Measurements from ENCODE around the gene NOMO2.
"Not testable (repeated sequence)": the region's sequence is repeated elsewhere in the genome, so short reads cannot be mapped to it uniquely, and the experiment has no call there.

Gene NOMO2

DNA sequence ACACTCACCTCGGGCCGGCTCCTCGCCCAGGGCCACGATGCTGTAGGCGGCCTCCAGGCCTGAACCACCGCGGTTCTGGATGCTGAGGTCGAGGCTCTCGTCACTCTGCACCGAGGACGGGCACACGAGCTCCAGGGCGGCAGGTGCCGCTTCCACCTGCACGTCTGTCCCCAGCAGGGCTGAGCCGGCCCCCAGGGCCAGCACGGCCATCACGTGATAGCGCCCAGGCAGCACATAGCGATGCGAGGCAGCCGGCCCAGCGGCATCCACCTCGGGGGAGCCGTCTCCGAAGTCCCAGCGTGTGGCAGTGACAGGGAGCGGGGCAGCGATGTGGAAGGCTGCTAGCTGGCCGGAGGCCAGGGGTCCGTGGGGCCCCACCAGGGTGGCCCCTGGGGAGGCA, 167.5 kb downstream of the NOMO2 start:
- not testable (repeated sequence) for H3K27ac ChIP-seq; H3K36me3 ChIP-seq; H3K9me3 ChIP-seq; H3K27me3 ChIP-seq; H3K4me1 ChIP-seq (ENCODE audit: control insufficient read depth in 1 of 2, insufficient read depth in 1 of 2, low read depth in 1 of 2, low read length in 1 of 2); H3K4me3 ChIP-seq (ENCODE audit: low read depth in 1 of 2, low read length in 1 of 2)

DNA sequence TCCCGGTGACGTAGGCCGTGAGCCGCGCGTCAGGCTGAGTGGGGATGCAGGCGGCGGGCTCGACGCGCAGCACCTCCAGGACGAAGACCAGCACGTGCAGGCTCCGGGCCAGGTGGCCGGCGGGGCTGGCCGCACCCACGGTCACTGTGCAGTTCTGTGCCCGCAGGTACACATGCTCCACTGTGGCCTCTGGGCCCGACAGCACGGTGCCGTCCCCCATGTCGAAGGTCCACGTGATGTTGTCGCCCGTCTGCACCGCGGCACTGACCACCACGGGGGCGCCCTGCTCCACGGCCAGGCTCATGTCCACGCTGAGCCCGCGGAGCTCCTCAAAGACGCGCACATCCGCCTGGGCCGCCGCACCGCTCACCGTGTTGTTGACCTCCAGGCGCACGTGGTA, 174.1 kb downstream of the NOMO2 start:
- H3K9me3 ChIP-seq; H3K36me3 ChIP-seq; H3K27me3 ChIP-seq; H3K4me3 ChIP-seq (ENCODE audit: low read depth in 1 of 2, low read length in 1 of 2); H3K27ac ChIP-seq; H3K4me1 ChIP-seq (ENCODE audit: control insufficient read depth in 1 of 2, insufficient read depth in 1 of 2, low read depth in 1 of 2, low read length in 1 of 2): not testable (repeated sequence)

DNA sequence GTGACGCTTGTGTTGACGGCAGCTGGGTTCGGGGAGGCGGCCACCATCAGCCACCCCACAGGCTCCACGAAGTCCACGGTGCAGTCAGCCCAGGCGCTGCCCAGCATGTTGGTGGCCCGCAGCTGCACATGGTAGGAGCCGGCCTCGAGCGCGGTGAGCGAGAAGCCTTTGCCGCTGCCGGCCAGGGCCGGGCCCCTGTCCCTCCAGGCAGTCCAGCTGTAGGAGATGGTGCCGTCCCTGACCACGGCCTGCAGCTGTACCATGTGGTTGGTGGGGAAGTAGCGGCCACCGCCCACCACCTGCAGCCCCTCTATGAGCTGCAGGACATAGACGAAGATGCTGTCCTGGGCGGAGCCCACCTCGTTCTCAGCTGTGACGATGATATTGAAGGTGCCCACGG, 175.4 kb downstream of the NOMO2 start:
- H3K27me3 ChIP-seq; H3K9me3 ChIP-seq; H3K4me1 ChIP-seq (ENCODE audit: control insufficient read depth in 1 of 2, insufficient read depth in 1 of 2, low read depth in 1 of 2, low read length in 1 of 2); H3K4me3 ChIP-seq (ENCODE audit: low read depth in 1 of 2, low read length in 1 of 2); H3K27ac ChIP-seq; H3K36me3 ChIP-seq: not testable (repeated sequence)

DNA sequence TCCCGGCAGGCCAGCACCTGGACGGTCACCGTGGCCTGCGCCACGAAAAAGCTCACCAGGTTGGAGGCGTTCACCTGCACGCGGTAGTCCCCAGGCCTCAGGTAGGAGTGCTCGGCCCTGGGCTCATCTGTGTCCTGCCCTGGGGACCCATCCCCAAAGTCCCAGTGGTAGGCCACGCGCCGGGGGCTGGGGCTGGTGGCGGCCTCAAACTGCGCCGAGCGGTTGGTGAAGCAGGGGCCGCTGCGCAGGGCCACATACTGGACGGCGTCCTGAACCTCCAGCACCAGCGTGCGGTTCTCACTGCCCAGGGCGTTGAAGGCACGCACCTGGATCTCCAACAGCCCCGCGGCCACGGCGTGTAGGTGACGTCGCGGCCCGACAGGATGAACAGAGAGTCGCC, 176.6 kb downstream of the NOMO2 start:
- H3K27ac ChIP-seq; H3K27me3 ChIP-seq; H3K4me3 ChIP-seq (ENCODE audit: low read depth in 1 of 2, low read length in 1 of 2); H3K4me1 ChIP-seq (ENCODE audit: control insufficient read depth in 1 of 2, insufficient read depth in 1 of 2, low read depth in 1 of 2, low read length in 1 of 2); H3K36me3 ChIP-seq; H3K9me3 ChIP-seq: not testable (repeated sequence)

DNA sequence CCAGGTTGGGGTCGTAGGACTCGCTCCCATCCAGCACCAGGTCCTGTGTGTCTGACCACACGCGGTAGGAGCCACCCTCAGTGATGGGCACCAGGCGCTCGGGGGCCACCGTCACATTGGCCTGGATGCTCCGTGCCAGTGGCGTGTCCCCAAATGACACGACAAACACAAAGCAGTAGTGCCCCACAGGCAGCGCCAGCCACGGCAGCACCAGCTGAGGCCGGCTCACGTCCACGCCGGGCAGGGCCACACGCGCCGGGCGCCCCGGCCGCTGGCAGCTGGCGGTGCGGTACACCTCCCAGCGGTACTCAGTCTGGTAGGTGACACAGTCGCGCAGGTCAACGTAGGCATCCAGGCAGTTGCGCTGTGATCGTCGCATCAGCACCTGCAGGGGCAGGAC, 177.0 kb downstream of the NOMO2 start:
- H3K36me3 ChIP-seq; H3K27ac ChIP-seq; H3K4me3 ChIP-seq (ENCODE audit: low read depth in 1 of 2, low read length in 1 of 2); H3K4me1 ChIP-seq (ENCODE audit: control insufficient read depth in 1 of 2, insufficient read depth in 1 of 2, low read depth in 1 of 2, low read length in 1 of 2); H3K27me3 ChIP-seq; H3K9me3 ChIP-seq: not testable (repeated sequence)

DNA sequence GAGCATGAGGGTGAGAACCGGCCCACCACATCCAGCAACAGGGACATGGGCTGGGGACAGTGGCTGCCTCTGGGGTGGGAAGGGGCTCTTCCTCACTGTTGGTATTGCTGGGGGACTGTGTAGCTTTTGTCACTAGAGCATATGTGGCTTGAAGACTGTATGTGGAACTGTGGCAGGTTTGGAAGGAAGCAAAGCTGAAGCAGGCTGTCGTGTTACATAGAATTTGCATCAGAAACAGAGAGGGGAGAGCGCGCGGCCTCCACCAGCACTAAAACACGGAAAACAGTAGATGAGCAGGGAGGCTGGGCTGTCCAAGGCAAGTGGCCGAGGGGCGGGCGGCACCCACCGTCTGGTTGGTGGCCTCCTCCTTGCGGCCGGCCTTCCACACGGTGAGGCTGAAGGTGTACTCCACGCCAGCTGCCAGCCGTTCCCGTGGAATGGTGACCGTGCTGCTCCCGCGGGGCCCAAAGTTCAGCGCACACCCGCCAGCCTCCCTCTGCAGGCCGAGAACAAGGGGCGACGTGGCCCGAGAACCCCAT, 177.7 kb downstream of the NOMO2 start:
- H3K4me3 ChIP-seq (ENCODE audit: low read depth in 1 of 2, low read length in 1 of 2); H3K9me3 ChIP-seq; H3K27me3 ChIP-seq; H3K36me3 ChIP-seq; H3K4me1 ChIP-seq (ENCODE audit: control insufficient read depth in 1 of 2, insufficient read depth in 1 of 2, low read depth in 1 of 2, low read length in 1 of 2); H3K27ac ChIP-seq: not testable (repeated sequence)

DNA sequence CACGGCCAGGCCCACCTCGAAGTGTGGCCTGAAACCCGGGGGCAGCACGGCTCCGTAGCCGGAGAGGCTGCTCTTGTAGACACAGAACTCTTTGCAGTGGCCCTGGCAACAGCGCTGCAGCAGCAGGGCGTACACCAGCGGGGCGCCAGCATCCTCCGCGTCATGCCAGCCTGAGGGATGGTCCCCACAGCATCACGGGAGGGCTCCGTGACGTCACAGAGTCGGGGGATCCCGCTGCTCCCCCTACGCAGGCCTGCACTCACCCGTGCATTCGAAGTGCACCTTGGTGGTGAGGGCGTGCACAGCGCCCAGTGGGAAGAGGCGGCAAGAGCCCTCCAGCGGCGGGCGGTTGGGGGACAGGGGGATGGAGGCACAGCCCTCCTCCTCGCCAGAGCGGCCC, 179.2 kb downstream of the NOMO2 start:
- not testable (repeated sequence) for H3K27me3 ChIP-seq; H3K9me3 ChIP-seq; H3K36me3 ChIP-seq; H3K27ac ChIP-seq; H3K4me3 ChIP-seq (ENCODE audit: low read depth in 1 of 2, low read length in 1 of 2); H3K4me1 ChIP-seq (ENCODE audit: control insufficient read depth in 1 of 2, insufficient read depth in 1 of 2, low read depth in 1 of 2, low read length in 1 of 2)

All from neutrophil (primary cell).